K562 (cell line): ENCODE measurements around the gene DOCK1. TPM values are rescaled to one million over a fixed set of nuclear protein-coding genes. Genes with fewer than 3 reads are reported as not detected.

ENCODE experiments used
- ATAC-seq: fragments of 200-7000 bp; cut with Tn5 transposase; 3 replicates; pipeline ENCODE4 v1.9.1; 2020; ENCODE audit warnings: moderate library complexity
- BruUV-seq: library from RNA; stranded (reverse); fragments of 400-500 nt; replicated peaks from 2 replicates; lab custom pipeline; 2021; lab: Mats Ljungman, UMichigan
- CTCF ChIA-PET: fragments of 300-600 bp; formaldehyde crosslinking; extraction: SDS; loops from one replicate; lab custom pipeline; 2021; ENCODE audit warnings: low intra/inter-chr PET ratio; lab: Yijun Ruan, JAX
- POLR2A ChIA-PET: fragments of 300-600, 350-650 bp; sonication (Branson Sonifier 250); formaldehyde crosslinking; extraction: SDS; loops from one replicate; lab custom pipeline; 2021; ENCODE audit warnings: antibody characterized with exemption, inconsistent platforms; lab: Yijun Ruan, JAX
- DNase-seq, 4 experiments: peaks; one replicate each; pipeline versions ENCODE4 v3.0.0 to v3.0.0-alpha.2; 2011 to 2018; ENCODE audit warnings: low spot score in 3 of 4, mixed read lengths in 3 of 4; ENCODE audit errors: extremely low read depth in 1 of 4
- FAIRE-seq: peaks from 2 replicates; lab custom pipeline; 2011; peaks lifted over from hg19 to GRCh38; lab: Jason Lieb, UNC
- H2AFZ ChIP-seq: 2 replicates; pipeline ENCODE4 v1.6.0; 2011; ENCODE audit warnings: low read depth, low read length, control low read depth, inconsistent platforms
- H3K27ac ChIP-seq: fragments of 200-600 bp; 3 replicates; pipeline ENCODE4 v1.8.0; 2011; ENCODE audit warnings: low read depth, mild to moderate bottlenecking, control low read depth, inconsistent platforms, low read length, moderate library complexity, mixed read lengths; ENCODE audit errors: extremely low read depth
- H3K27me3 ChIP-seq, 2 experiments: fragments of 300-600 bp in 1 of 2; 2 replicates in 1 of 2; 3 replicates in 1 of 2; pipeline versions ENCODE4 v1.6.0 to v1.8.0; 2011; ENCODE audit warnings: inconsistent platforms in 2 of 2, low read length in 2 of 2, mild to moderate bottlenecking in 1 of 2, mixed read lengths in 1 of 2, moderate library complexity in 1 of 2; ENCODE audit not compliant: control insufficient read depth in 2 of 2, insufficient read depth in 2 of 2
- H3K36me3 ChIP-seq: fragments of 300-600 bp; 3 replicates; pipeline ENCODE4 v1.8.0; 2011; ENCODE audit warnings: mild to moderate bottlenecking, low read length, inconsistent platforms; ENCODE audit not compliant: control insufficient read depth, insufficient read depth
- H3K4me1 ChIP-seq, 2 experiments: fragments of 200-600 bp in 1 of 2; replicated peaks in 1 of 2; 2 replicates in 1 of 2; 3 replicates in 1 of 2; pipeline versions ENCODE4 v1.5.1 to v1.8.0; 2011; ENCODE audit warnings: inconsistent platforms in 2 of 2, low read length in 2 of 2, mild to moderate bottlenecking in 1 of 2, mixed read lengths in 1 of 2, moderate library complexity in 1 of 2; ENCODE audit not compliant: control insufficient read depth in 2 of 2, insufficient read depth in 2 of 2
- H3K4me2 ChIP-seq: 2 replicates; pipeline ENCODE4 v1.6.1; 2011; ENCODE audit warnings: low read length, control low read depth, inconsistent platforms, mixed read lengths; ENCODE audit not compliant: insufficient read depth
- H3K4me3 ChIP-seq: fragments of 200-600 bp; sonication (generic), shearing (Covaris generic); 2 replicates; pipeline ENCODE4 v1.5.1; 2016; ENCODE audit warnings: control low read depth, inconsistent platforms
- H3K79me2 ChIP-seq: fragments of 200-600 bp; 3 replicates; pipeline ENCODE4 v1.8.0; 2011; ENCODE audit warnings: low read length, inconsistent platforms; ENCODE audit not compliant: control insufficient read depth, insufficient read depth
- H3K9ac ChIP-seq, 2 experiments: 2 replicates each; pipeline versions ENCODE4 v1.6.0 to v1.6.1; 2011; ENCODE audit warnings: low read depth in 2 of 2, low read length in 2 of 2, control low read depth in 1 of 2, inconsistent platforms in 1 of 2, mild to moderate bottlenecking in 1 of 2, mixed read lengths in 1 of 2; ENCODE audit not compliant: insufficient read depth in 1 of 2
- H3K9me1 ChIP-seq: one replicate; pipeline ENCODE4 v1.6.0; 2011; ENCODE audit warnings: inconsistent platforms, mild to moderate bottlenecking, low read length, moderate library complexity; ENCODE audit not compliant: control insufficient read depth, insufficient read depth
- H3K9me3 ChIP-seq: replicated peaks from 2 replicates; pipeline ENCODE4 v1.5.1; 2011; ENCODE audit warnings: low read depth, low read length, inconsistent platforms; ENCODE audit not compliant: control insufficient read depth, insufficient read depth
- H4K20me1 ChIP-seq: replicated peaks from 2 replicates; pipeline ENCODE4 v1.6.1; 2011; ENCODE audit warnings: low read length, inconsistent platforms, mixed read lengths; ENCODE audit not compliant: control insufficient read depth, insufficient read depth
- CHD2 ChIP-seq: IDR thresholded peaks from 2 replicates; pipeline ENCODE4 v1.6.1; 2011; ENCODE audit warnings: low read depth, low read length
- ELF1 ChIP-seq: fragments of 200-800 bp; sonication (Bioruptor generic); IDR thresholded peaks from 2 replicates; pipeline ENCODE4 v1.6.1; 2016; ENCODE audit warnings: missing genetic modification characterization, missing compliant biosample characterization
- NFATC3 ChIP-seq: fragments of 450-650 bp; IDR thresholded peaks from 2 replicates; pipeline ENCODE4 v1.6.1; 2017; ENCODE audit warnings: mild to moderate bottlenecking
- RBFOX2 ChIP-seq: fragments of 200-400 bp; formaldehyde crosslinking; IDR thresholded peaks from 2 replicates; pipeline ENCODE4 v1.6.1; 2017; ENCODE audit warnings: low read depth, mild to moderate bottlenecking, low read length, moderate library complexity
- ZNF134 ChIP-seq: fragments of 250-450 bp; sonication (Bioruptor Pico); conservative IDR thresholded peaks from 2 replicates; pipeline ENCODE4 v1.4.0; 2020
- ZNF583 ChIP-seq: fragments of 250-450 bp; sonication (Bioruptor Pico); IDR thresholded peaks from 2 replicates; pipeline ENCODE4 v1.4.0; 2020
- ZNF644 ChIP-seq: fragments of 200-800 bp; sonication (Bioruptor generic); IDR thresholded peaks from 2 replicates; pipeline ENCODE4 v1.6.1; 2016; ENCODE audit warnings: low read depth, missing genetic modification characterization, missing compliant biosample characterization
- WGBS: fragments of 100-300 bp; shearing (Covaris generic); methylation state at CpG from one replicate; pipeline ENCODE4 v1.1.6; 2016; ENCODE audit warnings: low coverage, mixed read lengths; ENCODE audit not compliant: insufficient coverage; ENCODE audit errors: missing lambda C conversion rate; 5-methylcytosine and 5-hydroxymethylcytosine counted together
- in situ Hi-C: fragments of 300-500 bp; cut with MboI; formaldehyde crosslinking; loops from 4 replicates; pipeline ENCODE4 v1.15.0; 2018; ENCODE audit warnings: inconsistent platforms, mixed read lengths
- intact Hi-C: fragments of 100-400 bp; cut with micrococcal nuclease; formaldehyde crosslinking; loops from 2 replicates; pipeline ENCODE4 v1.14.2; 2022
- polyA plus RNA-seq, 8 experiments: library from polyadenylated mRNA; depleted of rRNA in 4 of 8; stranded (reverse) in 5 of 8; unstranded in 3 of 8; fragments of >200 nt; fragmentation: Nextera tagmentation in 2 of 8; fragmentation: Illumina TruSeq in 1 of 8; extraction: Ambion mirVana in 2 of 8; extraction: Trizol in 1 of 8; gene quantifications; 2 replicates each; pipeline versions ENCODE4 v1.2.1 to v1.2.3, GENCODE V29; 2011 to 2014; ENCODE audit warnings: inconsistent platforms in 1 of 8, missing spikeins in 1 of 8
- total RNA-seq, 7 experiments: library from RNA; depleted of rRNA in 6 of 7; stranded (reverse); fragments of >200 nt in 6 of 7; fragmentation: Illumina TruSeq in 2 of 7; extraction: Trizol in 2 of 7; gene quantifications; 2 replicates each; pipeline versions ENCODE4 v1.2.1 to v1.2.3, GENCODE V29; 2011 to 2021; ENCODE audit warnings: low replicate concordance in 1 of 7

Gene DOCK1
- total and polyA plus RNA-seq, 9 of the 15 experiments (the other 6 are each of a cell fraction or from before 2014, with no cell fraction given): 0.31 TPM; not detected in 8

GRCh38 chr10:126868371-126868770 is 36.9 kb upstream of the DOCK1 start:
- H3K4me2 ChIP-seq: no peak overlapping the region
- H3K27me3 ChIP-seq: no peaks in the 10 kb centered on the region
- FAIRE-seq (no peak), DNase-seq (no peak), ATAC-seq (no peak)
- H3K4me3 ChIP-seq: no peak overlapping the region
- POLR2A ChIA-PET: no interaction called here
- H3K9me3 ChIP-seq: no peaks in the 10 kb centered on the region
- no peak for TF ChIP-seq ZNF644 (tag)
- H4K20me1 ChIP-seq: no peaks in the 10 kb centered on the region
- no peaks in the 10 kb centered on the region for H3K36me3 ChIP-seq
- no peak overlapping the region for H3K27ac ChIP-seq
- H3K9ac ChIP-seq: no peak overlapping the region
- no TSS peak for BruUV-seq
- CTCF ChIA-PET: no interaction called here
- no peaks in the 10 kb centered on the region for H3K4me1 ChIP-seq
- no peak overlapping the region for H2AFZ ChIP-seq
- H3K79me2 ChIP-seq: no peaks in the 10 kb centered on the region
- in situ Hi-C loops (no loop called here), intact Hi-C loops (no loop called here)
- WGBS: 0% methylated on average over 4 of the region's 6 CpGs
- no peaks in the 10 kb centered on the region for H3K9me1 ChIP-seq

- no peak for TF ChIP-seq ZNF583 (CRISPR knock-in tag)
- TF ChIP-seq ELF1 (tag): no peak
- TF ChIP-seq CHD2: no peak
- TF ChIP-seq RBFOX2: no peak
- no peak for TF ChIP-seq ZNF134
- no peak for TF ChIP-seq NFATC3
- H3K36me3 ChIP-seq: no peaks in the 10 kb centered on the region
- no peak overlapping the region for H3K4me3 ChIP-seq
- no peaks in the 10 kb centered on the region for H4K20me1 ChIP-seq
- no peak overlapping the region for H3K4me2 ChIP-seq
- no peak overlapping the region for H2AFZ ChIP-seq
- H3K27me3 ChIP-seq: no peaks in the 10 kb centered on the region
- H3K9ac ChIP-seq: no peak overlapping the region
- ATAC-seq: no peak
- H3K4me1 ChIP-seq: no peaks in the 10 kb centered on the region
- no TSS peak for BruUV-seq
- no peak for DNase-seq
- intact Hi-C loops (no loop called here), in situ Hi-C loops (no loop called here)
- ChIA-PET POLR2A (no interaction called here), CTCF (no interaction called here)
- no peak overlapping the region for H3K27ac ChIP-seq
- WGBS: 0% methylated on average over 7 of the region's 7 CpGs
- no peaks in the 10 kb centered on the region for H3K9me3 ChIP-seq
- FAIRE-seq: no peak
- no peaks in the 10 kb centered on the region for H3K9me1 ChIP-seq
- H3K79me2 ChIP-seq: no peaks in the 10 kb centered on the region
These were observed 33.1 kb upstream of the DOCK1 start for GRCh38 chr10:126872135-126872534.
